GM18526 (cell line): ENCODE measurements around the gene TANGO6.

ENCODE experiments used
- POLR2A ChIP-seq: IDR thresholded peaks from 3 replicates; pipeline ENCODE4 v1.6.1; 2011; ENCODE audit not compliant: insufficient read length; ENCODE audit errors: extremely low read depth

Gene TANGO6

DNA sequence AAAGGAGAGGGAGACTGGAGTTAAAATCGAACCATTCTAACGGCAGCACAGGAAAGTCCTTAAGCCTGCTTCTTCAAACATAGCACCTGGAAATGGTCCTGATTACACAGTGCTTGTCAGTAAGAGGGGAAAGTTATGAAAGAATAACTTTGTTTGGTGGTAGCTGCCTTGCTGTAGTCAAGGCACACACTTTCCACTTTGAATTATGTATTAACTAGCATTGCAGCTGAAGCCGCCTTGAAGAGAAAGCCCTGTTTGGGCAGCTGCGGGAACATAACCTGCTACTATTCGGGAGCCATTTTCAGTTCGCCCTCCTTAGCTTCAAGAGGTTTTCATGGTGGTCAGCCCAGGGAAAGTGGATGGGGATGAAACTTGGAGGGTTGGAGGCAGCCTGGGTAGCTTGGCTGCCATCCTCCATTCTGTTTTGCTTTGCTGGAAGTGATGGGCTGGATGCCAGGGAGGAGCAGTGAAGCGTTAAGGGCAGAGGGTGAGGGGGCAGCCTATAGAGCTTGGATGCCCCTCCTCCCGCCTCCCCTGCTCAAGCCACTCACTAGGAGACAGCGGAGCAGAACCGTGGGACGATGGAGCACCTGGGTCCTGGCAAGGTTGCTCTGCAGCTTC, 256.9 kb downstream of the TANGO6 start:
- TF ChIP-seq POLR2A: no peak

DNA sequence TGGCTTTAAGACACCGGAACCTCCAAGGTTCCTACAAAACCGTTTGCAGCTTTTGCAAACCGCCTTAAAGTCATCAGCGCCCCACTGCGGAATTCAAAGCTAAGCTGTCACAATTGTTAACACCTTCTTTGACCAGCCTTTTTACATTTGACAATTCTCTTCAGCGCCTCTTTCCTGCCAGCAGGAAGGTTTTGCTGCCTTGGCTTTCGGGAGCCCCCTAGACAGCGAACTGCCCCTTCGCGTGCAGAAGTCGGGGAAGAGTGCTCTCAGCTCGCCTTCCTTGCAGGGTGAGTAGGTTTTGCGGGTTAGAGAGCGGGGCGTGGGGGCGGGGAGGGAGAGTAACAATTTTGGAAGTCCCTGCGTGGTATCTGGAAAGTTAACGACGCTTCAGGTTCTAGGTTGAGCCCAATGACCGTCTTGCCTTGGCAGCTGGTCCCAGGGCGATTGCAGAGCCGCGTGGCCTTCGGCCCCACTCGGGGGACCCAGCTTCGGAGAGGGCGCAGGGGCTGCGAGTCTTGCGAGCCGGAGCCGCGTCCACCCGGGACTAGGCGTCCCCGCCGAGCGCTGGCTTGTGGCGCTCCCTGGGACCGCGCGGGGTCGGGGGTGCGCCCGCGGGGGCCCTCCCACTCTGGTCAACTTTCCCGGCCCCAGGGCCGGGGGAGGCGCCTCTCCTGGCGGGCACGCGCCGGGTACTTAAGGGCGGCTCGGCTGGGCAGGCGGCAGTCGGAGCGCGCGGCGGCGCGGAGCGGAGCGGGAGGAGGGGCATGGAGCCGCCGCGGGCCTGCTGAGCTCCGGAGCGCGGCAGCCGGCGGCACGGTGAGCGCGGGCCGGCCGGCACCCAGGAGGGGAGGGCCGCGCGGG, 262.4 kb downstream of the TANGO6 start, which contains the start of gene HAS3:
TSS of gene HAS3 (plus strand) at position 153 of the 861 bp plus-strand sequence. CDS start 3,743 bp downstream, outside the sequence.
- TF ChIP-seq POLR2A: no peak

DNA sequence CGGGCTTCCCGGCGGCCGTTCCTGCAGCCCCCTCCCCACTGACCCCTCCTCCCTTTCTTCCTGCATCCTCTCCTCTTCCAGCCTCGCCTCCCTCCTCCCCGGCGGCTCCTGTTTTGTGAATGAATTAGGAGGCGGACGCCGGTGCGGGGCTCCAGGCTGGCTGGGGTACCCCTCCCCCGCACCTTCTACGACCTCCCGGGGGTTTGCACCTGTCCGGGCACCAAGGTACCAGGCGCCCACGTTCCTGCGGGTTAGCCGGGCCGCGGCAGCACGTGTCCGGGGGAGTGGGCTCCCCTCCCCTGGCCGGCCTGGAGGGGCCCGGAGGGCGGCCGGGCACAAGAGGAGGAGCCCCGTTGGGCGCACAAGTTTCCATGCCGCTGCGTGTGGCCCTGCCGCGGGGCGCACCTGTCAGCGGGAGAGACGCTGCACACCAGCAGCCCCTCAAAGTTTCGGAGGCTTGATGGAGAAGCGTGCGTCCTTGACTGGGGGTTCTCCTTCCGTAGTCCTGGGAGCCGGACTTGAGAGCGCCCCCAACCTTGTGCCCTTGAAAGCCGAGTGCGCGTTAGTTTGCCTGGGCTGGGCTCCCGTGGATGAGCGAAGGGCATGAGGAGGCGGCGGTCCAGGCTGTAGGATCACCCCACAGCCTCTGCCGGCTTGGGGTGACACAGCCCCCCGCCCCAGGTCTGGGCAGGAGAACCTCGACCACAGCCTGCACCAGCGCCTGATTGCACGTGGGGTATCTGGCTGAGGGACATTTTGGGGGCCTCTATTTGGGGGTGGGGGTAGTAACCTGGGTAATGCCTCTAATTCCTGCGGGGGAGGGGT, 263.4 kb downstream of the TANGO6 start:
- no peak for TF ChIP-seq POLR2A

DNA sequence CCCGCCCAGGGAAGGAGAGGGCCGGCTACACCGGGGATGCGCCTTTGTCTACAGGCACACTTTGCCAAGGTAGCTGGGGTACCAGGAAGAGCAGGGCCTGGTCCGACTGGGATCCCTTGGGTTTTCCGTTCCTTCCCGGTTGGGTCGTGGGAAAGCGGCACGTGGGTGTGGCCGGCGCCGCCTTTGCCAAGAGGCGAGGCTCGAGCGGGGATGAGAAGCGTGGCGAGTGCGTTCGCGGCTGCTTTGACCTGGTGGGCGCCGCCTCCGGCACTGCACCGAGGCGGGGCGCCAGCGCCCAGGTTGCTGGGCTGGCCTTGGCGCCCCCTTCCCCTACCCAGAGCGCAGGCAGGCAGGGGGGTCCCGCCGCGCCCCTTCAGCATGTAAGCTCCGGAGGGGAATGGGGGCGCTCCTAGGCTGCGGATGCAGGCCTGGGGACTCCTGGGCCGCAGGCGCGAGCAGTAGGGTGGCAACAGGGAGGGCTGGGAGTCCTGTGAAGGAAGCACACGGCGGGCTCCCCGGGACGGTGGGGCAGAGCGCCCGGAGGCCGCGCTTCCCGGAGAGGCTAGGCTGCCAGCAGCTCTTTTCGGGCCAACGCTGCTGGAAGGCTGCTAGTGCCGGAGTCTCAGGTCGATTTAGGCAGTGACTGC, 264.1 kb downstream of the TANGO6 start:
- no peak for TF ChIP-seq POLR2A

DNA sequence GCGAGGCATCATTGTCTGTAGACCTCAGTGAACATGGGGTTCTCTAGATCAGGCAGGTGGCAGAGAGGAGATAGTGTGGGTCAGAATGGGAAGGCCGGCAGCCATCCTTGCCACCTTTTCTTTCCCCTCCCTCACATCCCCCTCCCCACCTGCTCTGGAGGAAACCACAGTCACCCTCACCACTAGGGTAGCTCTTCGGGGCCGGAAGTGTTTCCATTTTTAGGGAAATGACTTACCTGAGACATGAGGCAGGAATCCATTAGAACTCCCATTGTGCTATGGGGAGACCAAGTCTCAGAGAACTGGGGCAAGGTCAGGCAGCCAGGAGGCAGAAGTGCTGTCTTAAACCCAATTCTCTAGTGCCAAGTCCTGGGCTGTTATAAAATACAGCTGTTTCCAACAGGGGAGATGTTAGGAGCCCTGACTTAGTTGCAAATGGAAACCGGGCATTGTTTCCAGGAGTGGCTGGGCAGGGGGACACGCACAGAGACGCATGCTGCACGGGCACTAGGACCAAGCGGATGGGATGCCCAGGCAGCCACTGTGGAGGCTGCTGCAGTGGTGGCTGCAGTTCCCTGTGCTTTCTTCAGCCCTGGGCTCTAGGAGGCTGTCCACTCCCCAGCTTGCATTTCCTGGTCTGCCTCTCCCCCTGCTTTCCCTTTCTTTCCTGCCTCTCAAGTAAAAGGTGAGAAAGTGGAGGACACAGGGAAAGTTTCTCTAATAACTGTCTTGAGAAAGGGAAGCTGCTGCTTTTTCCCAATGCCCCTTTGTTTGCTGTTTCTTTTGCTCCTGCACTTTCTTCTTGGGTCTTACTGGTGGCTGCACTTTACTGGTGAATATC, 265.0 kb downstream of the TANGO6 start:
- no peak for TF ChIP-seq POLR2A

DNA sequence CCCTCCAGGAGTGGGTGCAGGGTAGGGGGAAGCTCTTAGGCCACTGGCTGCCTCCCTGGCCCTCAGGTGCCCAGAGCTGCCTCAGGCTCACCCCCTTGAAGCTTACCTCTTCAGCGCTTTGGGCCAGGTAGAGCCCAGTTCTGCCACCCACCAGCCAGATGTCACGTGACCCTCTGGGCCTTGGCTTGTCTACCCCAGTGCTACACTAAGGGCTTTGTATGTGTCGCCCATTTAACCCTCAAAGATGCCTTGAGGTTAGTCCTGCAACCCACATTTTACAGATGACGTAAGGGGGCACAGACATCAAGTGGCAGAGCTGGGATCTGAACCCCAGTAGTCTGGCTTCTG, 265.5 kb downstream of the TANGO6 start:
- no peak for TF ChIP-seq POLR2A

DNA sequence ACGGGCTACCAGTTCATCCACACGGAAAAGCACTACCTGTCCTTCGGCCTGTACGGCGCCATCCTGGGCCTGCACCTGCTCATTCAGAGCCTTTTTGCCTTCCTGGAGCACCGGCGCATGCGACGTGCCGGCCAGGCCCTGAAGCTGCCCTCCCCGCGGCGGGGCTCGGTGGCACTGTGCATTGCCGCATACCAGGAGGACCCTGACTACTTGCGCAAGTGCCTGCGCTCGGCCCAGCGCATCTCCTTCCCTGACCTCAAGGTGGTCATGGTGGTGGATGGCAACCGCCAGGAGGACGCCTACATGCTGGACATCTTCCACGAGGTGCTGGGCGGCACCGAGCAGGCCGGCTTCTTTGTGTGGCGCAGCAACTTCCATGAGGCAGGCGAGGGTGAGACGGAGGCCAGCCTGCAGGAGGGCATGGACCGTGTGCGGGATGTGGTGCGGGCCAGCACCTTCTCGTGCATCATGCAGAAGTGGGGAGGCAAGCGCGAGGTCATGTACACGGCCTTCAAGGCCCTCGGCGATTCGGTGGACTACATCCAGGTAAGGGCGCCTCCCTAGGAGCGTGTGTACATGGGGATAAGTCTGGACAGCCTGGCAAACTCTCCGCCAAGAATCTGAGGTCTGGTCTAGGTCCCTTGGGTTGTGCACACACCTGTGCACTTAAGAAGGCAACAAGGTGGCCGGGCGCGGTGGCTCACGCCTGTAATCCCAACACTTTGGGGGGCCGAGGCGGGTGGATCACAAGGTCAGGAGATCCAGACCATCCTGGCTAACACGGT, 266.3 kb downstream of the TANGO6 start:
- no peak for TF ChIP-seq POLR2A

DNA sequence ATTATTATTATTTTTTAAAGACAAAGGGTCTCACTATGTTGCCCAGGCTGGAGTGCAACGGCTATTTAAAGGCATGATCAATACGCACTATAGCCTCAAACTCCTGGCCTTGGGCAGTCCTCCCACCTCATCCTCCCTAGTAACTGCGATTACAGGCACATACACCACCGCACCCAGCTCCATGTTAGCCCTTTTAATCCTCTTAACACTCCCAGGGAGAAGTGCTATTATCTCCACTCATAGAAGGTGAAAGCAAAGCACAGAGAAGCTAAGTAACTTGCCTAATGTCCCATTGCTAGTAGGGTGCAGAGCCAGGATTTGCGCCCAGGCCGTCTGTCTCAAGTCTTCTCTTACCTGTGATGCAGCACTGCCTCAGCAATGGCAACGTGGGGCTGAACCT, 267.1 kb downstream of the TANGO6 start:
- TF ChIP-seq POLR2A: no peak

DNA sequence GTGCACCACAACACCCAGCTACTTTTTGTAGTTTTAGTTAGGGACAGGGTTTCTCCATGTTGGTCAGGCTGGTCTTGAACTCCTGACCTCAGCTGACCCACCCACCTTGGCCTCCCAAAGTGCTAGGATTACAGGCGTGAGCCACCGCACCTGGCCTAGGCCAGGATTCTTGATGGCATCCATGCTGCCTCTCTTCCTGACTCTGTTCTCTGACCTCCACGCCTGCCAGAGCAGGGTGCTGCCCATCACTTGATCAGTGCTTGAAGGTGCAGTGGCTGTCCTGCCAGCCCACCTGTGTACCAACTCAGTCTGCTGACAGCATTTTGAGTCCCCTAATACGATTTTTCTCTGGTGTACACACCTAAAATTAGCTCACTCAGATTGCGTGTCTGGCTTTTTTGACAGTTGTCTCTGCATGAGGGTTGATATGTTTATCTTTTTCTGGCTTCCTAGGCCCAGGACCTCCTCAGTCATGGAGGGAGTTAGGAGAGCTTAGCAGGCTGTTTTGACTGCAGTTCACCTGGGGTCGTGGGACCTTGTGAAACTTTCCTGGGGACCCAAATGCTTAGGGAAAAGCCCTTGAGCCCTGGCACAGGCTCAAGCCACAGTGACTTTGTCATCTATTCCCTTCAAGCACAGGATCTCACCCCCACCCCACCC, 268.0 kb downstream of the TANGO6 start:
- TF ChIP-seq POLR2A: no peak

DNA sequence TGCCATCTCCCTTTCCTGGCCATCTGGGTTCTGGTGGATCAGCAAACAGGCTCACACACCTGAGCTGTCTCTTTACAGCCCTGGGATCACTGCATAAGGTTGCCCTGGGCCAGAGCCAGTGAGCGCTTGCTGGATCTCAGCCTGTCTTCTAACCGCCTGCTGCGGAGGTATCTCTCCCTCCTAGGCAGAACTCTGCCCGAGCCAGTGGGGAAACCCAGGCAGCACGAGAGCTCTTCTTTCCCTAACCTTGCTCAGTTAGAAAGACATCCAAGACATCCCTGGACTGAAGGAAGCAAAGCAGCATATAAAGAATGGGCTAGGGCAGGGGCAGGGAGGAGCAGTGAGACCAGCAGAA, 268.5 kb downstream of the TANGO6 start:
- TF ChIP-seq POLR2A: no peak

DNA sequence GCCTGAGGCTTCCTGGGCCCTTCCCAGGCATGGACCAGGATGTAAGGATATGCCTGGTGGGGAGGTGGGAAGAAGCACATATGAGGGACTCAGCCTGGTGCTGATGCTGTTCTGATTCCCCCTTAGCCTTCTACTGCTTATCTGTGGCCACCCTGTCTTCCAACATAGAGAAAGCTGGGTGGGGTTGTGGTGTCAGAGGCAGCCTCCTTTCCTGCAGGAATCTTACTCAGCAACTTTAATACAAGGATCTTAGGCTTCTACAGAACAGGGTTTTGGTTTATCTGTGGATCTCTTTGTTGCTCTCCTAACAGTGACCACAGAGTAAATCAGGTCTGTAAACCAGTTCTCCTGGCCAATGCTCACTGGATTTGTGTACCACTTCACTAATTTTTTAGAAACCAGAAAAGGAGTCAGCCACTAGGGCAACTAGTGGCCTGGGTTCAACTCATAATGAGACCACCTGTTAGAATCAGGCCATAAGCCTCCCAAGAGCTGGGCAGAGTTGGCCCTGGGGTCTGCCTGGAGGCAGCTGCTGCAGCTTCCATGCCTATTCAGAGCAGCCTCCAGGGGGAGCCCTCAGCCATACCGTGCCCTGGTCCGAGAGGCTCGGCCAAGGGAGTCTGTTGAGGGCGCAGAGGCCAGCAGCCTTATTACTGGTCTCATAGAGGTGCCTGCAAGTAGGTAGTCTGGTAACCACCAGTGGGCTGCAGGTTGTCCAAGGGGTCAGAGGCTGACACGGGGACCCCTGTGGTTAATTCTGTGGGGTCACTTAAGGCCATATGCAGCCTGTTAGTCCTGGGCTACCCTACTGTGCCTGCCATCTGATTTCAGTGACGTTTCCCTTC, 269.2 kb downstream of the TANGO6 start:
- no peak for TF ChIP-seq POLR2A

DNA sequence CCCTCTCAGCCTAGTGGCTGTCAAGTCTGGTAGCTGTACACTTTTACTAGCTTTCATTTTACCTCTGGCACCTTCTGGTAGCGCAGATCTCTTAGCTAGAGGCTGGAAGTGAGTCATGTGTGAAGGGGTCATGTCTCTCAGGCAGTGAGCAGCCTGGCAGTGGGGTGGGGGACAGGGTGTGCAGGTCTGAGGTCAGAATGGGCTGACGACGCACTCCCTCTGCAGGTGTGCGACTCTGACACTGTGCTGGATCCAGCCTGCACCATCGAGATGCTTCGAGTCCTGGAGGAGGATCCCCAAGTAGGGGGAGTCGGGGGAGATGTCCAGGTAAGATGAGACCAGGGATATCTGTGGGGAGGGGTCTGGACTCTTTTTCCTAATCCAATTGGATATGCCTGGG, 269.9 kb downstream of the TANGO6 start:
- TF ChIP-seq POLR2A: no peak
